H1 (cell line): ENCODE results near the gene AGRN. TPM values are rescaled to one million over a fixed set of nuclear protein-coding genes. Genes with fewer than 3 reads are reported as not detected.

Experiments used
- CTCF ChIA-PET: fragments of 300-600 bp; sonication (Branson Sonifier 250); formaldehyde crosslinking; loops from one replicate; lab custom pipeline; 2021; ENCODE audit not compliant: partially characterized antibody; lab: Charles Lee
- POLR2A ChIA-PET: fragments of 300-600 bp; sonication (Branson Sonifier 250); formaldehyde crosslinking; loops from one replicate; lab custom pipeline; 2021; ENCODE audit warnings: inconsistent platforms; ENCODE audit not compliant: partially characterized antibody; lab: Charles Lee
- DNase-seq, 2 experiments: peaks; one replicate each; pipeline versions ENCODE4 v3.0.0 to v3.0.0-alpha.2; 2010 to 2022; ENCODE audit warnings: low spot score in 2 of 2, low read depth in 1 of 2, mixed read lengths in 1 of 2
- FAIRE-seq: peaks from 2 replicates; lab custom pipeline; 2011; peaks lifted over from hg19 to GRCh38; lab: Jason Lieb, UNC
- H2AFZ ChIP-seq: 2 replicates; pipeline ENCODE4 v1.8.1; 2012; ENCODE audit warnings: low read length, inconsistent platforms
- H2AK5ac ChIP-seq: 2 replicates; pipeline ENCODE4 v1.6.1; 2013; ENCODE audit warnings: low read depth, low read length
- H2BK120ac ChIP-seq: replicated peaks from 2 replicates; pipeline ENCODE3; 2013; ENCODE audit warnings: low read depth, low read length, inconsistent platforms
- H2BK12ac ChIP-seq: 2 replicates; pipeline ENCODE4 v1.6.1; 2013; ENCODE audit warnings: low read depth, low read length
- H2BK15ac ChIP-seq: 2 replicates; pipeline ENCODE4 v1.6.1; 2013; ENCODE audit warnings: low read length
- H2BK20ac ChIP-seq: 2 replicates; pipeline ENCODE4 v1.6.1; 2013; ENCODE audit warnings: low read length
- H2BK5ac ChIP-seq: 2 replicates; pipeline ENCODE4 v1.6.1; 2013; ENCODE audit warnings: low read depth, low read length
- H3K14ac ChIP-seq: 2 replicates; pipeline ENCODE4 v1.6.1; 2013; ENCODE audit warnings: inconsistent platforms; ENCODE audit not compliant: insufficient read length
- H3K18ac ChIP-seq: 2 replicates; pipeline ENCODE4 v1.6.1; 2013; ENCODE audit warnings: low read length; ENCODE audit errors: extremely low read depth
- H3K23ac ChIP-seq: 2 replicates; pipeline ENCODE4 v1.6.1; 2013; ENCODE audit warnings: inconsistent platforms; ENCODE audit not compliant: insufficient read length
- H3K23me2 ChIP-seq: 2 replicates; pipeline ENCODE4 v1.6.1; 2013; ENCODE audit warnings: low read depth, low read length
- H3K27ac ChIP-seq: 2 replicates; pipeline ENCODE4 v1.6.1; 2011; ENCODE audit warnings: low read depth, low read length, inconsistent platforms
- H3K27me3 ChIP-seq, 4 experiments: replicated peaks in 1 of 4; 1 replicate in 1 of 4; 2 replicates in 3 of 4; pipeline versions ENCODE4 v1.6.1 to v1.8.1; 2011 to 2013; ENCODE audit warnings: low read length in 3 of 4, mild to moderate bottlenecking in 3 of 4, inconsistent platforms in 2 of 4, mixed read lengths in 2 of 4, moderate library complexity in 1 of 4; ENCODE audit not compliant: control insufficient read depth in 3 of 4, insufficient read depth in 3 of 4; ENCODE audit errors: extremely low read depth in 1 of 4
- H3K36me3 ChIP-seq, 4 experiments: 2 replicates each; pipeline versions ENCODE4 v1.6.1 to v1.8.1; 2011 to 2013; ENCODE audit warnings: mild to moderate bottlenecking in 4 of 4, low read length in 3 of 4, moderate library complexity in 2 of 4, control low read depth in 1 of 4, inconsistent platforms in 1 of 4; ENCODE audit not compliant: insufficient read depth in 4 of 4, control insufficient read depth in 2 of 4
- H3K4ac ChIP-seq: replicated peaks from 2 replicates; pipeline ENCODE3; 2013; ENCODE audit warnings: low read length, low read depth, mixed read lengths, inconsistent platforms; ENCODE audit not compliant: insufficient read length
- H3K4me1 ChIP-seq, 4 experiments: replicated peaks in 1 of 4; 1 replicate in 1 of 4; 2 replicates in 3 of 4; pipeline versions ENCODE4 v1.6.1 to v1.8.1; 2011 to 2013; ENCODE audit warnings: low read length in 3 of 4, inconsistent platforms in 2 of 4, mixed read lengths in 1 of 4; ENCODE audit not compliant: insufficient read depth in 4 of 4, control insufficient read depth in 3 of 4
- H3K4me2 ChIP-seq, 2 experiments: 2 replicates each; pipeline versions ENCODE4 v1.6.1 to v1.8.1; 2011 to 2013; ENCODE audit warnings: low read depth in 2 of 2, low read length in 2 of 2, control low read depth in 1 of 2, inconsistent platforms in 1 of 2, mild to moderate bottlenecking in 1 of 2; ENCODE audit not compliant: insufficient read depth in 1 of 2
- H3K4me3 ChIP-seq, 4 experiments: fragments of 200-600, 300-600 bp in 1 of 4; sonication (generic), shearing (Covaris generic), sonication (Bioruptor Twin) in 1 of 4; 2 replicates each; pipeline versions ENCODE4 v1.5.1 to v1.8.1; 2011 to 2016; ENCODE audit warnings: low read length in 4 of 4, low read depth in 3 of 4, control low read depth in 2 of 4, inconsistent platforms in 2 of 4, mild to moderate bottlenecking in 2 of 4, mixed read lengths in 1 of 4, moderate library complexity in 1 of 4; ENCODE audit not compliant: insufficient read depth in 2 of 4; ENCODE audit errors: extremely low read depth in 1 of 4
- H3K56ac ChIP-seq: replicated peaks from 2 replicates; pipeline ENCODE3; 2013; ENCODE audit warnings: low read depth, mild to moderate bottlenecking, mixed read lengths, low read length, inconsistent platforms; ENCODE audit not compliant: insufficient read length
- H3K79me1 ChIP-seq: 2 replicates; pipeline ENCODE4 v1.6.1; 2013; ENCODE audit warnings: low read depth, low read length, control low read depth
- H3K79me2 ChIP-seq, 2 experiments: 2 replicates each; pipeline versions ENCODE4 v1.6.1 to v1.8.1; 2012 to 2013; ENCODE audit warnings: low read length in 2 of 2, mild to moderate bottlenecking in 2 of 2, inconsistent platforms in 1 of 2; ENCODE audit not compliant: insufficient read depth in 2 of 2, control insufficient read depth in 1 of 2
- H3K9ac ChIP-seq, 4 experiments: replicated peaks in 1 of 4; 1 replicate in 1 of 4; 2 replicates in 3 of 4; pipeline versions ENCODE4 v1.6.1 to v1.8.1; 2011 to 2013; ENCODE audit warnings: low read depth in 3 of 4, low read length in 3 of 4, control low read depth in 2 of 4, mild to moderate bottlenecking in 2 of 4, moderate library complexity in 2 of 4, inconsistent platforms in 1 of 4; ENCODE audit errors: extremely low read depth in 1 of 4
- H3K9me3 ChIP-seq, 2 experiments: 2 replicates each; pipeline versions ENCODE4 v1.6.1 to v1.8.1; 2012 to 2013; ENCODE audit warnings: mild to moderate bottlenecking in 2 of 2, moderate library complexity in 2 of 2, control low read depth in 1 of 2, inconsistent platforms in 1 of 2, low read depth in 1 of 2, low read length in 1 of 2, mixed read lengths in 1 of 2; ENCODE audit not compliant: insufficient read depth in 2 of 2
- H4K20me1 ChIP-seq, 2 experiments: replicated peaks in 1 of 2; 2 replicates each; pipeline versions ENCODE3 to v1.8.1; 2011 to 2013; ENCODE audit warnings: inconsistent platforms in 2 of 2, low read length in 2 of 2, mild to moderate bottlenecking in 1 of 2; ENCODE audit not compliant: insufficient read depth in 2 of 2, control insufficient read depth in 1 of 2
- H4K5ac ChIP-seq: 2 replicates; pipeline ENCODE4 v1.6.1; 2013; ENCODE audit warnings: low read length, low read depth, mixed read lengths, inconsistent platforms; ENCODE audit not compliant: insufficient read length
- H4K8ac ChIP-seq: 2 replicates; pipeline ENCODE4 v1.8.0; 2013; ENCODE audit warnings: mild to moderate bottlenecking, moderate library complexity, low read length, inconsistent platforms; ENCODE audit not compliant: insufficient read depth; ENCODE audit errors: extremely low read depth
- H4K91ac ChIP-seq: replicated peaks from 2 replicates; pipeline ENCODE3; 2013; ENCODE audit warnings: low read length, mixed read lengths, inconsistent platforms; ENCODE audit not compliant: insufficient read length
- ASH2L ChIP-seq: fragments of 200-600, 300-600 bp; sonication (generic); IDR thresholded peaks from one replicate; pipeline ENCODE4 v1.7.1; 2017; ENCODE audit warnings: low read length
- BACH1 ChIP-seq: IDR thresholded peaks from 2 replicates; pipeline ENCODE4 v1.6.1; 2012; ENCODE audit warnings: low read length, improper control_type of control experiment
- BRCA1 ChIP-seq: IDR thresholded peaks from 2 replicates; pipeline ENCODE4 v1.6.1; 2012; ENCODE audit warnings: low read depth, low read length, improper control_type of control experiment
- CHD2 ChIP-seq: IDR thresholded peaks from 2 replicates; pipeline ENCODE4 v1.6.1; 2012; ENCODE audit warnings: low read length, improper control_type of control experiment
- JUN ChIP-seq: IDR thresholded peaks from 2 replicates; pipeline ENCODE4 v1.6.1; 2011; ENCODE audit warnings: low read depth, mild to moderate bottlenecking, improper control_type of control experiment, low read length
- RXRA ChIP-seq: IDR thresholded peaks from 2 replicates; pipeline ENCODE4 v1.6.1; 2011; ENCODE audit warnings: low read depth, mild to moderate bottlenecking, low read length, moderate library complexity; ENCODE audit not compliant: insufficient read depth
- TAF7 ChIP-seq: optimal IDR thresholded peaks from 2 replicates; pipeline ENCODE3; 2011; ENCODE audit warnings: low read depth, mild to moderate bottlenecking, inconsistent platforms, low read length, moderate library complexity, borderline replicate concordance
- TBP ChIP-seq: IDR thresholded peaks from 2 replicates; pipeline ENCODE4 v1.6.1; 2011; ENCODE audit warnings: low read depth, low read length, improper control_type of control experiment
- TEAD4 ChIP-seq: IDR thresholded peaks from 2 replicates; pipeline ENCODE4 v1.6.1; 2012; ENCODE audit warnings: low read depth, low read length, inconsistent platforms, mixed read lengths
- ZNF274 ChIP-seq: IDR thresholded peaks from 2 replicates; pipeline ENCODE4 v1.7.0; 2012; ENCODE audit warnings: low read length, borderline replicate concordance; ENCODE audit errors: extremely low read depth
- WGBS, 2 experiments: shearing (Covaris generic) in 1 of 2; methylation state at CpG; one replicate each; pipeline versions ENCODE4 v1.1.6 to v1.1.7; 2013 to 2015; ENCODE audit warnings: low lambda C conversion rate in 2 of 2, mixed read lengths in 2 of 2, inconsistent platforms in 1 of 2, low coverage in 1 of 2, missing lambda C conversion rate in 1 of 2; ENCODE audit not compliant: insufficient replicate concordance in 2 of 2, insufficient coverage in 1 of 2, insufficient read length in 1 of 2; ENCODE audit errors: extremely low coverage in 1 of 2, missing lambda C conversion rate in 1 of 2; 5-methylcytosine and 5-hydroxymethylcytosine counted together
- polyA plus RNA-seq, 7 experiments: library from polyadenylated mRNA; depleted of rRNA in 3 of 7; stranded (reverse) in 5 of 7; unstranded in 2 of 7; fragments of >200 nt in 5 of 7; fragments of 200-250 nt in 2 of 7; gene quantifications; 1 replicate in 5 of 7; 2 replicates in 1 of 7; 4 replicates in 1 of 7; pipeline versions ENCODE4 v1.2.1 to v1.2.3, GENCODE V29; 2011 to 2013; ENCODE audit warnings: missing spikeins in 2 of 7, mixed read lengths in 2 of 7
- total RNA-seq: library from RNA; stranded (reverse); fragmentation: NEBNext Ultra II Directional; extraction: Animal tissue kit (Norgen Biotek cat#: 25700); gene quantifications from 2 replicates; pipeline ENCODE4 v1.2.1, GENCODE V29; 2021
- TF ChIP-seq, protein P1 (sequence below): IDR thresholded peaks from 2 replicates; pipeline ENCODE4 v1.6.1; 2011; ENCODE audit warnings: low read depth, mild to moderate bottlenecking, low read length; ENCODE audit not compliant: insufficient read depth

The AGRN gene
- total and polyA plus RNA-seq, 2 of the 8 experiments (the other 6 are each of a cell fraction or from before 2014, with no cell fraction given), result 52.3 to 155 TPM

DNA sequence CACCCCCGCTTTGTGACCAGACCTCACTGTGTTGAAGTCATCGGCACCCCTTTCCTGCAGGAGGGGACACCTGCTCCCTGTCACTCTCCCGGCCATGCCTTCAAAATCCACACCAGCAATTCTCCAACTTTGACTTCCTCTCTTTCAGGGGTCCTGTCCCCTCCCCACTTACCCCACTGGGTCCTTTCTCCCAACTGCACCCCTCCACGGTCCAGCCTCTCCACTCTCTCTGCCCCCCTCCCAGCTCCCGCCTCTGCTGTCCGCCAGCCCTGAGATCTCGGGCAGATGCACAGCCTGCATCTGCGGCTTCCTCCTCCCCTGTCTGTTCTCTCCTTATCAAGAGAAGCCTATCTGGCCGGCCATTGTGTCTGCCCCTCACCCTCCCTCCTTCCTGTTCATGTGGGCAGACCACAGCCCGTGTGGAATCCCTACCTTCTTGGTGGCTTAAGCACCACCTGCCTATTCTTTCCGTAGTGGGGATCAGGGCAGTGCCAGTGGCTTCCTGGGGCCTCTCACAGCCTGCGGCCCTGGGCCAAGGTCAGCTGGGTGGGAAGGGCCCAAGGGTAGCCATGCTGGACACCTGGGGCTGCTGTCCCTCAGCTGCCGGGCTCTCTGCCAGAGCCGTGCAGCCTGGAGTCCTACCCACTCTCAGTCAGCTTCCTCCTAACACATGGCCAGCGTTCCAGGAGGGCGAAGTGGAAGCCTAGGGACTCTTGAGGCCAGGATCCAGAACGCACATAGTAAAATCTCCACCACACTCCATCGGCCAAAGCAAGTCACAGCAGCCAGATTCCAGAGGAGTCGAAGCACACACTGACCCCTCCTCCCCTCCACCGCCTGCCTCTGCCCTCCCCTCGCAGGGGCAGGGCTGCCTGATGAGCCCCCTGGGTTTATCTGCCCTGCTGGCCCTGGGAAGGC lies 14.9 kb upstream of the AGRN start:
- DNase-seq (no peak), FAIRE-seq (no peak)
- no peak overlapping the region for H2AFZ ChIP-seq
- H2BK12ac ChIP-seq, result peak overlapping the region; percentile 90
- peaks cover 0 to 2% of the 10 kb centered on the region in 2 experiments for H4K20me1 ChIP-seq
- no peak overlapping the region for H3K14ac ChIP-seq
- no peaks in the 10 kb centered on the region for H3K79me2 ChIP-seq
- no peaks in the 10 kb centered on the region for H3K9me3 ChIP-seq
- H3K23ac ChIP-seq, result no peak overlapping the region
- 76% methylated on average over 21 of the region's 21 CpGs; no CpG with 5 or more reads in 1 of the 2 experiments for WGBS, 2 experiments
- H3K27me3 ChIP-seq, result peaks cover 15 to 52% (median 32%) of the 10 kb centered on the region in 4 experiments
- H2BK5ac ChIP-seq, result no peak overlapping the region
- H3K4me3 ChIP-seq, result no peak overlapping the region
- H3K27ac ChIP-seq, result no peak overlapping the region
- peak overlapping the region; percentile 41; the same call in 1 of the 2 replicates for H4K8ac ChIP-seq
- H3K4me1 ChIP-seq, result peaks cover 0 to 28% (median 10%) of the 10 kb centered on the region in 4 experiments; a peak in 3 of 7 replicates
- peak overlapping the region in 1 of 2 experiments; percentile 23; a peak in 1 of 4 replicates for H3K4me2 ChIP-seq
- ChIA-PET CTCF (interaction anchor here (1.4 to 4.5 kb wide), 4 partner anchors 10 to 23 kb away, joined by 6 to 21 read pairs (median 10); partner anchors contain the start of genes ISG15 and PERM1), POLR2A (interaction anchor here (0.9 to 4.2 kb wide), 9 partner anchors 9 to 33 kb away, joined by 3 to 40 read pairs (median 3); partner anchors contain the start of gene ISG15)
- H3K79me1 ChIP-seq, result no peaks in the 10 kb centered on the region
- no peaks in the 10 kb centered on the region for H3K36me3 ChIP-seq
- H4K91ac ChIP-seq, result no peak overlapping the region
- H4K5ac ChIP-seq, result no peak overlapping the region
- peak overlapping the region; percentile 72 for H2BK15ac ChIP-seq
- 0 out of 7 replicates have a peak overlapping the region, but pooled peaks of 1 of the 4 experiments have one; percentile 10 for H3K9ac ChIP-seq
- peak overlapping the region; percentile 53 for H3K4ac ChIP-seq
- H3K18ac ChIP-seq, result no peak overlapping the region; the same call in none of the 2 replicates
- H3K56ac ChIP-seq, result no peak overlapping the region
- peaks cover 6% of the 10 kb centered on the region; the same call in 1 of the 2 replicates for H3K23me2 ChIP-seq
- no peak overlapping the region for H2BK120ac ChIP-seq
- H2BK20ac ChIP-seq, result peak overlapping the region; percentile 61; the same call in 1 of the 2 replicates
- H2AK5ac ChIP-seq, result no peak overlapping the region
- TF ChIP-seq TBP, result no peak
- TF ChIP-seq TAF7, result no peak
- TF ChIP-seq, protein P1, sequence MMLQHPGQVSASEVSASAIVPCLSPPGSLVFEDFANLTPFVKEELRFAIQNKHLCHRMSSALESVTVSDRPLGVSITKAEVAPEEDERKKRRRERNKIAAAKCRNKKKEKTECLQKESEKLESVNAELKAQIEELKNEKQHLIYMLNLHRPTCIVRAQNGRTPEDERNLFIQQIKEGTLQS, result no peak
- TF ChIP-seq TEAD4, result no peak
- TF ChIP-seq BRCA1, result no peak
- TF ChIP-seq CHD2, result no peak
- no peak for TF ChIP-seq ASH2L
- TF ChIP-seq RXRA, result no peak
- TF ChIP-seq ZNF274, result no peak
- no peak for TF ChIP-seq JUN
- no peak for TF ChIP-seq BACH1
